Measurements from ENCODE around the gene ASTE1. TPM values are rescaled to one million over a fixed set of nuclear protein-coding genes. Genes with fewer than 3 reads are reported as not detected.

The ASTE1 gene
- 4.9 and 6.4 TPM in 2 replicates for total RNA-seq

GRCh38 chr3:131026321-131027151 lies at the start of gene ASTE1, which contains the start of gene NEK11:
Gene ASTE1, minus strand, starts transcription at chr3:131026825. Its CDS starts 1,519 bp downstream, at chr3:131025306.
Gene NEK11, plus strand, starts transcription at chr3:131026877. Its CDS starts 2,832 bp downstream, at chr3:131029709.

Other genes starting within 250 kb of the ASTE1 start
- gene ATP2C1, start 132.7 kb downstream of the ASTE1 start, total RNA-seq: 141 and 186 TPM in 2 replicates
- gene NEK11, start 52 bp upstream of the ASTE1 start, total RNA-seq: 8.4 and 12.1 TPM in 2 replicates

Data from bronchial smooth muscle cell (primary cell).